AG04449 (cell line): Measurements from ENCODE around the gene OR4D1.
"Not testable (repeated sequence)": the region's sequence is repeated elsewhere in the genome, so short reads cannot be mapped to it uniquely, and the experiment has no call there.

Experiments used
- CTCF ChIA-PET: fragments of 350-600 bp; formaldehyde crosslinking; extraction: SDS; loops from one replicate; lab custom pipeline; 2021; ENCODE audit warnings: antibody characterized with exemption; lab: Yijun Ruan, JAX
- POLR2A ChIA-PET: fragments of 400-600, 350-600 bp; formaldehyde crosslinking; extraction: SDS; loops from one replicate; lab custom pipeline; 2020; ENCODE audit warnings: antibody characterized with exemption, inconsistent platforms; lab: Yijun Ruan, JAX
- DNase-seq: peaks from one replicate; pipeline ENCODE4 v3.0.0-alpha.2; 2010; ENCODE audit warnings: low read depth, low spot score
- H3K4me3 ChIP-seq: 2 replicates; pipeline ENCODE4 v1.5.1; 2011; ENCODE audit warnings: low read depth, mild to moderate bottlenecking, control low read depth, low read length
- TF ChIP-seq, protein P1 (sequence below): IDR thresholded peaks from one replicate; pipeline ENCODE4 v1.5.1; 2011; ENCODE audit warnings: mild to moderate bottlenecking, moderate library complexity, low read length, control low read depth, inconsistent platforms; ENCODE audit not compliant: insufficient read depth; ENCODE audit errors: missing control alignments

Gene OR4D1

GRCh38 chr17:58147930-58148434 is at the start of gene OR4D1:
Gene OR4D1, plus strand, starts transcription at chr17:58148384. Its CDS starts 6,770 bp downstream, at chr17:58155154.
- TF ChIP-seq, protein P1, sequence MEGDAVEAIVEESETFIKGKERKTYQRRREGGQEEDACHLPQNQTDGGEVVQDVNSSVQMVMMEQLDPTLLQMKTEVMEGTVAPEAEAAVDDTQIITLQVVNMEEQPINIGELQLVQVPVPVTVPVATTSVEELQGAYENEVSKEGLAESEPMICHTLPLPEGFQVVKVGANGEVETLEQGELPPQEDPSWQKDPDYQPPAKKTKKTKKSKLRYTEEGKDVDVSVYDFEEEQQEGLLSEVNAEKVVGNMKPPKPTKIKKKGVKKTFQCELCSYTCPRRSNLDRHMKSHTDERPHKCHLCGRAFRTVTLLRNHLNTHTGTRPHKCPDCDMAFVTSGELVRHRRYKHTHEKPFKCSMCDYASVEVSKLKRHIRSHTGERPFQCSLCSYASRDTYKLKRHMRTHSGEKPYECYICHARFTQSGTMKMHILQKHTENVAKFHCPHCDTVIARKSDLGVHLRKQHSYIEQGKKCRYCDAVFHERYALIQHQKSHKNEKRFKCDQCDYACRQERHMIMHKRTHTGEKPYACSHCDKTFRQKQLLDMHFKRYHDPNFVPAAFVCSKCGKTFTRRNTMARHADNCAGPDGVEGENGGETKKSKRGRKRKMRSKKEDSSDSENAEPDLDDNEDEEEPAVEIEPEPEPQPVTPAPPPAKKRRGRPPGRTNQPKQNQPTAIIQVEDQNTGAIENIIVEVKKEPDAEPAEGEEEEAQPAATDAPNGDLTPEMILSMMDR, result no peak
- POLR2A ChIA-PET, result no interaction called here
- CTCF ChIA-PET, result no interaction called here
- DNase-seq, result no peak
- H3K4me3 ChIP-seq, result no peak within 1 kb of the TSS

- H3K4me3 ChIP-seq, result no peak overlapping the region
- DNase-seq, result no peak
- CTCF ChIA-PET, result interaction anchor here (1.6 to 2.1 kb wide), 2 partner anchors 13 to 101 kb away, joined by 6 to 14 read pairs; no protein-coding TSS in a partner anchor
- TF ChIP-seq, protein P1, result no peak
- POLR2A ChIA-PET, result no interaction called here
Observed at GRCh38 chr17:58100506-58100905, 47.7 kb upstream of the OR4D1 start.

DNA sequence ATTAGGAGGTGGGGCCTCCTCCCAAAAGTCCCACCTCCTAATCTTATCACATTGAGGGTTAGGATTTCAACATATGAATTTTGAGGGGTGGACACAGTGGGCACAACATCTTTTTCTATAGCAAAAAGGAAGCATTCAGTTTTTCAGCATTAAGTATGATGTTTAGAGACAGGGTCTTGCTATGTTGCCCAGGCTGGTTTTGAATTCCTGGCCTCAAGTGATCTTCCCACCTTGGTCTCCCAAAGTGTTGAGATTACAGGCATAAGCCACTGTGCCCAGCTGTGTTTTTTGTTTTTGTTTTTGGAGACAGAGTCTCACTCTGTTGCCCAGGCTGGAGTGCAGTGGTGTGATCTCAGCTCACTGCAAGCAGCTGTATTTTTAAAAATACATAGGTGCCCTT is 46.3 kb upstream of the OR4D1 start:
- POLR2A ChIA-PET, DNase-seq, H3K4me3 ChIP-seq: not testable (repeated sequence)
- CTCF ChIA-PET, result interaction anchor here (1.2 to 2.1 kb wide), 3 partner anchors 11 to 102 kb away, joined by 3 to 14 read pairs (median 6); no protein-coding TSS in a partner anchor

GRCh38 chr17:58105093-58105492 is 43.1 kb upstream of the OR4D1 start:
- POLR2A ChIA-PET, result no interaction called here
- no peak for DNase-seq
- TF ChIP-seq, protein P1, result no peak
- CTCF ChIA-PET, result no interaction called here
- no peak overlapping the region for H3K4me3 ChIP-seq

GRCh38 chr17:58107306-58107705 is 40.9 kb upstream of the OR4D1 start:
- ChIA-PET POLR2A (no interaction called here), CTCF (interaction anchor here (1.0 kb wide), 1 partner anchor 249 kb away, joined by 3 read pairs; no protein-coding TSS in a partner anchor)
- DNase-seq, result no peak
- H3K4me3 ChIP-seq, result no peak overlapping the region
- TF ChIP-seq, protein P1, result no peak

DNA sequence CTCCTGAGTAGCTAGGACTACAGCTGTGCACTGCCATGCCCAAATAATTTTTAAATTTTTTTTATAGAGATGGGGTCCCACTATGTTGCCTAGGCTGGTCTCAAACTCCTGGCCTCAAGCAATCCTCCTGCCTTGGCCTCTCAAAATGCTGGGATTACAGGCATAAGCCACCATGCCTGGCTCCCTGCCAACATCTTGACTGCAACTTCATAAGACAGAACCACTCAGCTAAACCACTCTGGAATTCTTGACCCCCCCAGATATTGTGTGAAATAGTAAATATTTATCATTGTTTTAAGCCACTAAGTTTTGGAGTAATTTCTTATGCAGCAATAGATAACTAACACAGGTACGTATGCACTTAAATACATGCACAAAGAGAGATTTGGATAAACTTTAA is 39.0 kb upstream of the OR4D1 start:
- CTCF ChIA-PET, result interaction anchor here (7.8 kb wide), 1 partner anchor 112 kb away, joined by 84 read pairs; no protein-coding TSS in a partner anchor
- TF ChIP-seq, protein P1, result no peak
- no peak for DNase-seq
- H3K4me3 ChIP-seq, result no peak overlapping the region
- POLR2A ChIA-PET, result no interaction called here

DNA sequence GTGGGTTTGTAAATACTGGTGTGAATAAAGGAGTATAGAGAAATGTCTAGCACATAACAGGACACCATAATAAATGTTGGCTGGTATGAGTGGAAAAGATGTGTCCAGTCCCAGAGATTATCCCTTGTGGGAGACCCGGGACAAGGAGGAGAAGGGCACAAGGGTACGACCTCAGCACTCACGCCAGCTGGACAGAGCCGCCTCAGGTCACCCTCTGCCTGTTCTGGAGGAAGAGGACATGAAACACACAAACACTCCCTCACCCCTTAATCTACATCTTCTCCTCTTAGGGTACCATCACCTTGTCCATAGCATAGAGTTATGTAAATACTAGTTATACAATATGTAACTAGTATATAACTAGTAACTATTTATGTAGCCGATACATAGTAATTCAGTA is 38.2 kb upstream of the OR4D1 start:
- TF ChIP-seq, protein P1, result no peak
- H3K4me3 ChIP-seq, result no peak overlapping the region
- ChIA-PET POLR2A (no interaction called here), CTCF (interaction anchor here (0.9 to 7.8 kb wide), 5 partner anchors 113 to 979 kb away, joined by 3 to 84 read pairs (median 3); no protein-coding TSS in a partner anchor)
- DNase-seq, result no peak
